H54 (cell line): ENCODE data around the gene GMDS.

ENCODE experiments used
- DNase-seq: peaks from one replicate; pipeline ENCODE4 v3.0.0; 2011; ENCODE audit warnings: low spot score, mixed read lengths; ENCODE audit not compliant: insufficient read length
- FAIRE-seq: peaks from 3 replicates; lab custom pipeline; 2011; peaks lifted over from hg19 to GRCh38; lab: Jason Lieb, UNC
- POLR2A ChIP-seq: IDR thresholded peaks from 2 replicates; pipeline ENCODE4 v1.6.1; 2011; ENCODE audit warnings: low read depth, mild to moderate bottlenecking, low read length

GMDS gene

GRCh38 chr6:2257363-2257762 lies 12.0 kb upstream of the GMDS start:
- TF ChIP-seq POLR2A = no peak
- no peak for DNase-seq

GRCh38 chr6:2254747-2255146 lies 9.3 kb upstream of the GMDS start:
- TF ChIP-seq POLR2A = no peak
- no peak for FAIRE-seq
- no peak for DNase-seq

More at GRCh38 chr6:2257363-2257762, 12.0 kb upstream of the GMDS start:
- no peak for FAIRE-seq

- TF ChIP-seq POLR2A = no peak
- DNase-seq (no peak), FAIRE-seq (no peak)
These were observed 3.7 kb upstream of the GMDS start for GRCh38 chr6:2249126-2249525.

- TF ChIP-seq POLR2A = no peak
- no peak for DNase-seq
- no peak for FAIRE-seq
These were observed 2.3 kb upstream of the GMDS start for GRCh38 chr6:2247664-2248063.

GRCh38 chr6:2245877-2246863 lies 765 bp upstream of the GMDS start:
- FAIRE-seq = peak; percentile 76
- DNase-seq = peak; percentile 52

GRCh38 chr6:2244261-2245102 lies 923 bp downstream of the GMDS start:
- no peak for TF ChIP-seq POLR2A
- no peak for FAIRE-seq
- no peak for DNase-seq

More at GRCh38 chr6:2245877-2246863, 765 bp upstream of the GMDS start:
- TF ChIP-seq POLR2A = no peak

GRCh38 chr6:2242311-2242710 lies 3.1 kb downstream of the GMDS start:
- DNase-seq (no peak), FAIRE-seq (no peak)
- no peak for TF ChIP-seq POLR2A

- no peak for DNase-seq
- no peak for FAIRE-seq
- no peak for TF ChIP-seq POLR2A
These were observed 4.4 kb downstream of the GMDS start for GRCh38 chr6:2240961-2241360.

- FAIRE-seq = peak; percentile 95
- peak; percentile 59 for DNase-seq
- no peak for TF ChIP-seq POLR2A
These were observed 8.4 kb downstream of the GMDS start for GRCh38 chr6:2237001-2237400.

- DNase-seq = no peak
- no peak for TF ChIP-seq POLR2A
- no peak for FAIRE-seq
These were observed 9.5 kb downstream of the GMDS start for GRCh38 chr6:2235777-2236495.

GRCh38 chr6:2232445-2232844 lies 13.0 kb downstream of the GMDS start:
- DNase-seq (no peak), FAIRE-seq (no peak)
- TF ChIP-seq POLR2A = no peak

- no peak for DNase-seq
- TF ChIP-seq POLR2A = no peak
- peak; percentile 58 for FAIRE-seq
These were observed 14.0 kb downstream of the GMDS start for GRCh38 chr6:2231438-2231837.

- TF ChIP-seq POLR2A = no peak
- no peak for DNase-seq
- FAIRE-seq = no peak
These were observed 14.6 kb downstream of the GMDS start for GRCh38 chr6:2230659-2231277.
